HL-60 (cell line): Measurements from ENCODE around the gene PPP3CB.

Experiments used
- DNase-seq, 2 experiments: peaks; one replicate each; pipeline ENCODE4 v3.0.0-alpha.2; 2010 to 2020; ENCODE audit warnings: low read depth in 1 of 2, low spot score in 1 of 2
- H3K27ac ChIP-seq: fragments of 250-450 bp; sonication (Bioruptor Pico); replicated peaks from 2 replicates; pipeline ENCODE4 v1.5.1; 2020; ENCODE audit warnings: mild to moderate bottlenecking, moderate library complexity
- H3K27me3 ChIP-seq: fragments of 250-450 bp; sonication (Bioruptor Pico); 2 replicates; pipeline ENCODE4 v1.5.1; 2021; ENCODE audit warnings: mild to moderate bottlenecking, moderate library complexity; ENCODE audit not compliant: insufficient read depth, poor library complexity, severe bottlenecking
- H3K4me3 ChIP-seq: replicated peaks from 2 replicates; pipeline ENCODE4 v1.5.1; 2011; ENCODE audit warnings: mild to moderate bottlenecking, control low read depth, low read length; ENCODE audit not compliant: insufficient read depth
- GABPA ChIP-seq: IDR thresholded peaks from 2 replicates; pipeline ENCODE4 v1.6.1; 2012; ENCODE audit warnings: low read depth
- POLR2AphosphoS5 ChIP-seq: IDR thresholded peaks from 2 replicates; pipeline ENCODE4 v1.6.1; 2012; ENCODE audit warnings: low read depth
- REST ChIP-seq: IDR thresholded peaks from 2 replicates; pipeline ENCODE4 v1.6.1; 2012; ENCODE audit warnings: low read depth; ENCODE audit not compliant: insufficient replicate concordance
- SPI1 ChIP-seq: IDR thresholded peaks from 2 replicates; pipeline ENCODE4 v1.6.1; 2012; ENCODE audit warnings: low read depth, mild to moderate bottlenecking, borderline replicate concordance
- TF ChIP-seq, protein P1 (sequence below): IDR thresholded peaks from one replicate; pipeline ENCODE4 v1.5.1; 2011; ENCODE audit warnings: low read length, control low read depth, inconsistent platforms; ENCODE audit not compliant: insufficient read depth

Gene PPP3CB

DNA sequence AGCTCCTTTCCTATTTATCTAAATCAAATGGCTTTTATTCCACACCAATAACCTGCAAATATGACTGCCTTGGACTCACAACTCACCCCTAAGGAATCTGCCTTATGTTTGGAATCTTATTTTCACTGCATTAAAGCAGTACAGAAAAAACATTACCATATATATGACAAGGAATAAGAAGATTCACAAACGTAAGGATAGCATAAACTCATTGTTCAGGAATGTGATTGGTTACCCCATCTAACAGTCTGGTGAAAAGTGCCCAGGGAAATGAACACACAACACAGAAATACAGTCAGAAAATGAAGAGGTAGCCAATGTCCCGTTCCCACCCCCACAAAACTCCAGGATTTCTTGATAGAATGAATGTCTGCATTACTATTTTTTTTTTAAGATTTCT is 2.0 kb downstream of the PPP3CB start:
- no peaks in the 10 kb centered on the region for H3K27me3 ChIP-seq
- no peak overlapping the region for H3K27ac ChIP-seq
- TF ChIP-seq SPI1 (no peak), GABPA (no peak), REST (no peak), POLR2AphosphoS5 (no peak)
- TF ChIP-seq, protein P1, sequence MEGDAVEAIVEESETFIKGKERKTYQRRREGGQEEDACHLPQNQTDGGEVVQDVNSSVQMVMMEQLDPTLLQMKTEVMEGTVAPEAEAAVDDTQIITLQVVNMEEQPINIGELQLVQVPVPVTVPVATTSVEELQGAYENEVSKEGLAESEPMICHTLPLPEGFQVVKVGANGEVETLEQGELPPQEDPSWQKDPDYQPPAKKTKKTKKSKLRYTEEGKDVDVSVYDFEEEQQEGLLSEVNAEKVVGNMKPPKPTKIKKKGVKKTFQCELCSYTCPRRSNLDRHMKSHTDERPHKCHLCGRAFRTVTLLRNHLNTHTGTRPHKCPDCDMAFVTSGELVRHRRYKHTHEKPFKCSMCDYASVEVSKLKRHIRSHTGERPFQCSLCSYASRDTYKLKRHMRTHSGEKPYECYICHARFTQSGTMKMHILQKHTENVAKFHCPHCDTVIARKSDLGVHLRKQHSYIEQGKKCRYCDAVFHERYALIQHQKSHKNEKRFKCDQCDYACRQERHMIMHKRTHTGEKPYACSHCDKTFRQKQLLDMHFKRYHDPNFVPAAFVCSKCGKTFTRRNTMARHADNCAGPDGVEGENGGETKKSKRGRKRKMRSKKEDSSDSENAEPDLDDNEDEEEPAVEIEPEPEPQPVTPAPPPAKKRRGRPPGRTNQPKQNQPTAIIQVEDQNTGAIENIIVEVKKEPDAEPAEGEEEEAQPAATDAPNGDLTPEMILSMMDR: no peak
- no peak for DNase-seq
- H3K4me3 ChIP-seq: no peak overlapping the region

- H3K27me3 ChIP-seq: no peaks in the 10 kb centered on the region
- TF ChIP-seq REST (no peak), SPI1 (no peak)
- TF ChIP-seq, protein P1: no peak
- no peak overlapping the region for H3K27ac ChIP-seq
- no peak overlapping the region for H3K4me3 ChIP-seq
- DNase-seq: no peak
Measured at GRCh38 chr10:73486601-73487000, 9.2 kb downstream of the PPP3CB start.

DNA sequence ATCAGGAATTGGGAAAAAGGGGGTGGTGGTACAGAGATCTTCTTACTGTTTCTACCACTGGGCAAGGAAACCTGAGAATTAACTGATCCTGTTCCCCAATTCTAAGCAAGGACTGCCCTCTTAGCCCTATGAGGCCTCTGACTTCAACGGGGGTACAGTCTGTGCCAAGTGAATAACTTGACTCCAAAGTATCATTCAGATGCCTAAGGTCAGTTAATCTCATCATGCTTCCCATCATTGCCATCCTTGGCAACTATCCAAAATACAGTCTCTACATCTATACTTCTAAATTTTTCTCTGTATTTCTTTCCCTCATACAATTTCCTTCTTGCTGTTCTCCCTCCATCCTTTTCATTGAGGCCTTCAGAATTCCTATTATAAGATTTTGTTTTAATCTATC is 10.5 kb downstream of the PPP3CB start:
- H3K27ac ChIP-seq: no peak overlapping the region
- no peaks in the 10 kb centered on the region for H3K27me3 ChIP-seq
- DNase-seq: no peak
- TF ChIP-seq REST (no peak), POLR2AphosphoS5 (no peak), GABPA (no peak), SPI1 (no peak)
- TF ChIP-seq, protein P1: no peak
- H3K4me3 ChIP-seq: no peak overlapping the region
